HG03196 (cell line): ENCODE data around the gene YTHDC2.
A peak's percentile ranks its signal among the peaks of the same experiment; 100 is the strongest.

ENCODE experiments used
- ATAC-seq: cut with Tn5 transposase; IDR thresholded peaks from one replicate; pipeline ENCODE4 v1.9.1; 2021; ENCODE audit not compliant: unreplicated experiment

Gene YTHDC2

GRCh38 chr5:113519412-113519811, 5.9 kb downstream of the YTHDC2 start:
- no peak for ATAC-seq

GRCh38 chr5:113520429-113520828, 6.9 kb downstream of the YTHDC2 start:
- peak; percentile 66 for ATAC-seq

DNA sequence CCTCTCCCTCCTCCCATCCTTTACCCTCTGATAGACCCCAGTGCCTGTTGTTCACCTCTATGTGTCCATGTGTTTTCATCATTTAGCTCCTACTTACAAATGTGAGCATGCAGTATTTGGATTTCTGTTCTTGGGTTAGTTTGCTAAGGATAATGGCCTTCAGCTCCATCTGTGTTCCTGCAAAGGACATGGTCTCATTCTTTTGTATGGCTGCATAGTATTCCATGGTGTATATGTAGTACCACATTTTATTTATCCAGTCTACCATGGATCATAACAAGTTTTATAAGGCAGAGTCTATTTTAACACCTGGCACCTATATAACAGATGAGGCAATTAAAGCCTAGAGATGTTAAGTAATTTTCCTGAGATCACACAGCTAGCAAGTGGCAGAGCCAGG, 7.4 kb downstream of the YTHDC2 start:
- no peak for ATAC-seq

- no peak for ATAC-seq
Measured at GRCh38 chr5:113523168-113523567, 9.7 kb downstream of the YTHDC2 start.

DNA sequence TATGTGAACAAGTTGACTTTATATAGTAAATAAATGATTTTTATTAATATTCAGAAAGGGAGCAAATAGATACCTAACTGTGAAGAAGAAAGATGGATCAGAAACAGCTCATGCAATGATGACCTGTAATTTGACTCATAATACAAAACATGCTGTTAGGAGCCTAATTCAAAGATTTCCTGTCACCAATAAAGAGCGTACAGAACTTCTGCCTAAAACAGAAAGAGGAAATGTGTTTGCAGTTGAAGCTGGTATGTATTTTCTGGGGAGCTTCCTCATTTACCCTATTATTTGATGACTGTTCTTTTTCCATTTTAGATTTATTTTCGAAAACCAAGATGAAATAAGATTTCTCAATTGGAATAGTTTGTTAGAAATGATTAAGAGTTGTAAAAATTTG, 11.4 kb downstream of the YTHDC2 start:
- ATAC-seq: peak; percentile 44

- ATAC-seq: no peak
Measured at GRCh38 chr5:113526421-113526820, 12.9 kb downstream of the YTHDC2 start.

GRCh38 chr5:113527746-113528145, 14.3 kb downstream of the YTHDC2 start:
- ATAC-seq: no peak

DNA sequence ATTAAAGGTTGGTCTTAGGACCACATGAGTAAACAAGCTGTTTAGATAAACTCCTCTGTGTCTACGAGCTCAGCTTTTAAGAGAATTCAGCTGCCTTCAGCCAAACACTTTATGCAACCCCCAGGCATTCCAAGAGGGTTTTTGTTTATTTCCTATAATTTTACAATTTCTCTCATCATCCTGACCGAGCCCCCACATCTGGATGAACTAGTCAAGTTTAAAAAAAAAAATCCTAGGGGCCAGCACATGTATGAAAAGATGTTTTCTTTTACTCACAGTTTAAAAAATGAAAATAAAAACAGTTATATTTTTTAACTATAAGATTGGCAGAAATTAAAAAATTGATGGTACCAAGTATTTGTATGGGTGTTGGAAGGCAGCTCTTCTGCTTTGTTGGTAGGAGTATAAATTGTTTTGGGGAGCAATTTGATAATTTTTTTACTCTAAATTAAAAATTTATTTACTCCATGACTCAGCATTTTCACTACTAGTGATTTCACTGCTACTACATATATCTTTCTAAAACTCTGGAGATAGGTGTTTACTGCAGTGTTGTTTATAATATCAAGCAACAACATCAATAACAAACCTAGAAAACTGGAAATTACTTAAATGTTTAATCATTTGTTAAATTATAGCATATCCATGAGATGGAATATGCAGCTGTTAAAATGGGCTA, 18.1 kb downstream of the YTHDC2 start:
- ATAC-seq: no peak

DNA sequence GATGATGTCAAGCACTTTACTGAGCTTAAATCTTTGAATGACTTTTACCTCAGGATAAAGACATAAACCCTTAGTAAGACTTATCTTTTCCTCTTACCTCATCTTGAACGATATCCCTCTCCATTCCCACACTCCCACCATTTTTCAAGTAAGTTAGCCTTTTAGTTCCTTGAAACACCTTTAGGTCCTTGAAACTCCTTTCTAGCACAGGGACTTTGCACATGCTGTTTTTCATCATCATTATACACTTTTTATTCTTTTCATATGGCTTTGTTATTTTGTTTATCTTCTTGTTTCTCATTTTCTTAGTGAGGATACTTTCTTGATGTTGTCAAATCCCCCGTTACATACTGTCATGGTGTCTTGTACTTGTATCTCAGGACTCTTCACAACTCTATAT, 24.8 kb downstream of the YTHDC2 start:
- no peak for ATAC-seq

DNA sequence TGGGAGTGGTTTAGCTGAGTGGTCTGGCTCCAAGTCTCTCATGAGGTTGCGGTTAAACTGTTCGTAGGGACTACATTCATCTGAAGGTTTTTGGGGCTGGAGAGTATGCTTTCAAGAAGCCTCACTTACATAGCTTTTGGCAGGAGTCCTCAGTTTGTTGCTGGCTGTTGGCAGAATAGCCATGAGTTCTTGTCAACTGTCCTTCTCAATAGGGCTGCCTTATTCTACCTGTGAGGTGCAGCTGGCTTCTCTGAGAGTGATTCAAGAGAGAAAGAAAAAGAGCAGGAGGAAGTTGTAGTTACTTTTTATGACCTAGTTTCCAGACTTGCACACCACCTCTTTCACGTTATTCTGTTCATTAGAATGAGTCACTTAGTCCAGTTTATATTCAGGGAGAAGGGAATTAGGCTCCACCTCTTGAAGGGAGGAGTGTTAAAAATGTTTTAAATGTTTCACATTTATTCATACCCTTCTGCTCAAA, 33.2 kb downstream of the YTHDC2 start:
- ATAC-seq: no peak

GRCh38 chr5:113548396-113548795, 34.9 kb downstream of the YTHDC2 start:
- peak; percentile 74 for ATAC-seq

- no peak for ATAC-seq
Measured at GRCh38 chr5:113552137-113552536, 38.6 kb downstream of the YTHDC2 start.

DNA sequence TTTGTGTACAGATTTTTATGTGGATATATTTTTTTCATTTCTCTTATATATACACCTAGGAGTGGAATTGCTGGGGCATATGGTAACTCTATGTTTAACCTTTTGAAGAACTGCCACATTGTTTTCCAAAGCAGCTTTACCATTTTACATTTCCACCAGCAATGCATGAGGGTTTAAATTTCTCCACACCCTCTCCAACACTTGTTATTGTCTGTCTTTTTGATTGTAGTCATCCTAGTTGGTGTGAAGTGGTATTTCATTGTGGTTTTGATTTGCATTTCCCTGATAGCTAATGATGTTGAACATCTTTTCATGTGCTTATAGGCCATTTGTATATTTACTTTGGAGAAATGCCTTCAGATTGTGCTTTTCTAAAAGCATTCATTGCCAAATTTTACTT, 39.1 kb downstream of the YTHDC2 start:
- no peak for ATAC-seq

DNA sequence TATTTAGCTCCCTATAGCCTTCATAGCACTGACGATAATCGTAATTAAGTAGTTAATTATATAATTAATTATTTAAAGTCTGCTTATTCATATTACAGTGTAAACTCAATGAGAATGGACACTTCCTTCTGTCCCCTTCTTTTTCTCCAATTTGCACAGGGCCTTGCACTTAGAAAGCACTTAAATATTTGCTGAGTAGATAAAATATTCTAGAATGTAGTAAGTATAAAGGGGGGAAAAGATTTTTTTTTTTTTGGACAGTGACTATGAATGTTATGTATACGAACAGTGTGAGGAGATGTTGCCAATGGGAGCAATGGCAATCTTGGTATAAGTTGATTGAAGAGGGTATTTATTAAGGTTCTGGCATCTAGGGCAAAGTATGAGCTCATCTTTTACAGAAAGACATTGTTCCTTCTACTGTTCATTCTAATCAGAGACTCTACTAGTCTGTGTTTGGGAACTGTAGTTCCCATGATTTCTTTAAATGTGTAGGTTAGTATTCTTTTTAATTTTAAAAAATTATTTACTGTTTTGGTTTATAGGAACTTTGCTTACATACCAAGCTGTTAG, 49.4 kb downstream of the YTHDC2 start:
- ATAC-seq: no peak

- no peak for ATAC-seq
Measured at GRCh38 chr5:113569396-113569795, 55.9 kb downstream of the YTHDC2 start.

GRCh38 chr5:113572716-113573115, 59.2 kb downstream of the YTHDC2 start:
- ATAC-seq: no peak

DNA sequence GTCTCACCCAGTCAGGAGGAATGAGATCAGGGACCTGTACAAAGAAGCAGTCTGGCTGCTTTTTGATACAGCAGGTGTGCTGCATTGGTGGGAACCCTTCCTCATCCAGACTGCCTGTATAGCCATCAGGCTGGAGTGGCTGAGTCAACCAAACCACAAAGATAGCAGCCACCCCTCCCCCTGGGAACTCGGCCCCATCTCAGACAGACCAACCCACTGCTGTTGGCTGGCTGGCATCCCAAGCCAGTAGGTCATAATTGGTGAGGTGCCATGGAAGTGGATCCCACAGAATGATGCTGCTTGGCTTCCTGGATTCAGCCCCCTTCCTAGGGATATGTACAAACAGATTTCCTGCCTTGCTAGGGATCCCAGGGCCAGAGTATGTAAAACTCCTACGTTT, 60.9 kb downstream of the YTHDC2 start:
- ATAC-seq: no peak

GRCh38 chr5:113575074-113575473, 61.6 kb downstream of the YTHDC2 start:
- no peak for ATAC-seq

- ATAC-seq: no peak
Measured at GRCh38 chr5:113578091-113578490, 64.6 kb downstream of the YTHDC2 start.

DNA sequence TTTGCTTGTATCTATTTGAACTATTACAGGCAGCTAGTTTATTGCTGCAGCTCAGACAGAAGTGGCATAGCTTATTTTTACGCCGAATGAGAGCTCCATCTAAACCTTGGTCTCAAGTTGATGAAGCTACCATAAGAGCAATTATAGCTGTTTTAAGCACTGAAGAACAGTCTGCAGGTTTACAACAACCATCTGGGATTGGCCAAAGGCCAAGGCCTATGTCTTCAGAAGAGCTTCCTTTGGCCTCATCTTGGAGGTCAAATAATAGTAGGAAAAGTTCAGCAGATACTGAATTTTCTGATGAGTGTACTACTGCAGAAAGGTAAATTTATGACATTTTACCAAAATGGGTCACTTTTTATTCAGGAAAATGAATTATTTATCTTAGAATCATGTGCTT, 67.9 kb downstream of the YTHDC2 start:
- no peak for ATAC-seq

- no peak for ATAC-seq
Measured at GRCh38 chr5:113598150-113598549, 84.7 kb downstream of the YTHDC2 start.

GRCh38 chr5:113598926-113599325, 85.4 kb downstream of the YTHDC2 start:
- no peak for ATAC-seq
